HCT116 (cell line): ENCODE results near the gene ANKRD44.

ENCODE experiments used
- ATF3 ChIP-seq: IDR thresholded peaks from 2 replicates; pipeline ENCODE4 v1.6.1; 2012
- CTCF ChIP-seq, 3 experiments: fragments of 200-600 bp in 1 of 3; sonication (generic) in 1 of 3; IDR thresholded peaks in 2 of 3; conservative IDR thresholded peaks in 1 of 3; 2 replicates each; pipeline ENCODE4 v1.5.1; 2012 to 2017; ENCODE audit warnings: low read depth in 2 of 3, low read length in 2 of 3, antibody characterized with exemption in 1 of 3, borderline replicate concordance in 1 of 3, control low read depth in 1 of 3, mild to moderate bottlenecking in 1 of 3, mixed read lengths in 1 of 3, mixed run types in 1 of 3, moderate library complexity in 1 of 3; ENCODE audit not compliant: insufficient read depth in 1 of 3
- EZH2 ChIP-seq: fragments of 200-600 bp; sonication (generic); IDR thresholded peaks from 2 replicates; pipeline ENCODE4 v1.6.1; 2017; ENCODE audit warnings: antibody characterized with exemption, mixed run types
- EZH2phosphoT487 ChIP-seq: fragments of 200-600 bp; IDR thresholded peaks from 2 replicates; pipeline ENCODE4 v1.6.1; 2018; ENCODE audit warnings: antibody characterized with exemption, borderline replicate concordance
- JUND ChIP-seq: IDR thresholded peaks from 2 replicates; pipeline ENCODE4 v1.6.1; 2012
- POLR2A ChIP-seq: IDR thresholded peaks from 2 replicates; pipeline ENCODE4 v1.7.0; 2011; ENCODE audit warnings: borderline replicate concordance; ENCODE audit not compliant: insufficient read depth, insufficient read length; ENCODE audit errors: extremely low read depth
- POLR2AphosphoS5 ChIP-seq: IDR thresholded peaks from 2 replicates; pipeline ENCODE4 v1.6.1; 2011; ENCODE audit warnings: mild to moderate bottlenecking, low read depth, low read length, moderate library complexity
- REST ChIP-seq: IDR thresholded peaks from 2 replicates; pipeline ENCODE4 v1.6.1; 2012; ENCODE audit warnings: low read depth
- SP1 ChIP-seq: IDR thresholded peaks from 2 replicates; pipeline ENCODE4 v1.6.1; 2012; ENCODE audit warnings: low read depth
- SRF ChIP-seq: IDR thresholded peaks from 2 replicates; pipeline ENCODE4 v1.6.1; 2012; ENCODE audit warnings: low read depth
- TCF7L2 ChIP-seq: IDR thresholded peaks from 2 replicates; pipeline ENCODE4 v1.7.0; 2011; ENCODE audit warnings: borderline replicate concordance, inconsistent platforms; ENCODE audit not compliant: insufficient read depth, insufficient read length; ENCODE audit errors: extremely low read depth
- YY1 ChIP-seq: IDR thresholded peaks from 2 replicates; pipeline ENCODE4 v1.6.1; 2011; ENCODE audit warnings: low read length, low read depth, moderate library complexity, mild to moderate bottlenecking; ENCODE audit not compliant: insufficient replicate concordance; ENCODE audit errors: extremely low read depth
- ZNF274 ChIP-seq: fragments of 200-500 bp; sonication (Bioruptor generic); IDR thresholded peaks from 2 replicates; pipeline ENCODE4 v1.6.1; 2014; ENCODE audit warnings: mild to moderate bottlenecking, low read depth, low read length, inconsistent platforms

- no peak for TF ChIP-seq POLR2A
- no peak for TF ChIP-seq CTCF (IDR thresholded peaks at IDR 0.05 in 2 of 3, conservative IDR thresholded peaks at IDR 0.05 in 1 of 3; ENCODE audit: borderline replicate concordance in 1 of 3, insufficient read depth in 1 of 3, low read depth in 2 of 3, low read length in 2 of 3)
- no peak for TF ChIP-seq POLR2AphosphoS5
- TF ChIP-seq ZNF274, result no peak
- no peak for TF ChIP-seq SP1
- TF ChIP-seq EZH2, result no peak
- no peak for TF ChIP-seq EZH2phosphoT487
- no peak for TF ChIP-seq JUND
- no peak for TF ChIP-seq TCF7L2
- no peak for TF ChIP-seq REST
- no peak for TF ChIP-seq YY1
- TF ChIP-seq ATF3, result no peak
- no peak for TF ChIP-seq SRF
These were observed 98.7 kb downstream of the ANKRD44 start for GRCh38 chr2:197211881-197212342.
